ENCODE measurements around the gene RAB25. TPM values are rescaled to one million over a fixed set of nuclear protein-coding genes. Genes with fewer than 3 reads are reported as not detected.

Gene RAB25
- polyA plus RNA-seq, 3 donors = 54.4 to 61.6 (median 55.3) TPM

GRCh38 chr1:156075162-156075561, 14.2 kb downstream of the RAB25 start:
- no peak for DNase-seq

GRCh38 chr1:156075775-156076204, 14.8 kb downstream of the RAB25 start:
- DNase-seq = no peak

- peak; percentile 54 for DNase-seq
Observed at GRCh38 chr1:156076609-156077429, 15.9 kb downstream of the RAB25 start.

GRCh38 chr1:156077430-156077760, 16.4 kb downstream of the RAB25 start:
- no peak for DNase-seq

- DNase-seq = no peak
Observed at GRCh38 chr1:156078728-156079127, 17.8 kb downstream of the RAB25 start.

GRCh38 chr1:156079762-156080161, 18.8 kb downstream of the RAB25 start:
- DNase-seq = no peak

GRCh38 chr1:156080241-156080862, 19.4 kb downstream of the RAB25 start:
- DNase-seq = no peak

GRCh38 chr1:156080863-156081179, 19.9 kb downstream of the RAB25 start:
- DNase-seq = no peak

GRCh38 chr1:156081180-156081916, 20.4 kb downstream of the RAB25 start:
- no peak for DNase-seq

- peak; percentile 75 for DNase-seq
Observed at GRCh38 chr1:156081917-156082308, 21.0 kb downstream of the RAB25 start.

GRCh38 chr1:156082309-156083091, 21.5 kb downstream of the RAB25 start, which contains the start of gene MEX3A:
Gene MEX3A, minus strand, starts transcription at chr1:156082465. Its CDS starts 467 bp downstream, at chr1:156081998.
- DNase-seq = peak; percentile 92

- no peak for DNase-seq
Observed at GRCh38 chr1:156083800-156084790, 23.1 kb downstream of the RAB25 start.

GRCh38 chr1:156086256-156086662, 25.3 kb downstream of the RAB25 start:
- no peak for DNase-seq

- DNase-seq = no peak
Observed at GRCh38 chr1:156089704-156090103, 28.7 kb downstream of the RAB25 start.

- DNase-seq = no peak
Observed at GRCh38 chr1:156090138-156090839, 29.3 kb downstream of the RAB25 start.

- peak; percentile 82 for DNase-seq
Observed at GRCh38 chr1:156090840-156091188, 29.9 kb downstream of the RAB25 start.

- DNase-seq = no peak
Observed at GRCh38 chr1:156091610-156092009, 30.6 kb downstream of the RAB25 start.

GRCh38 chr1:156095906-156096508, 35.0 kb downstream of the RAB25 start:
- no peak for DNase-seq

- peak; percentile 66 for DNase-seq
Observed at GRCh38 chr1:156096640-156097391, 35.9 kb downstream of the RAB25 start.

Measured in renal pelvis (tissue), 4 donors.